ENCODE results near the gene FIGNL1. TPM values are rescaled to one million over a fixed set of nuclear protein-coding genes. Genes with fewer than 3 reads are reported as not detected.

The FIGNL1 gene
- total and polyA plus RNA-seq, 11 donors: 1.9 to 5.8 (median 3.8) TPM

GRCh38 chr7:50399206-50399605 lies 50.9 kb downstream of the FIGNL1 start:
- no peak for ATAC-seq
- 81 to 90% (median 82%) methylated on average over 1 of the region's 1 CpG for WGBS, 4 donors
- DNase-seq: no peak
- peaks cover 0 to 39% (median 0%) of the 10 kb centered on the region in 9 donors for H3K36me3 ChIP-seq
- no peaks in the 10 kb centered on the region for H3K9me3 ChIP-seq
- peaks cover 0 to 56% (median 23%) of the 10 kb centered on the region in 9 donors for H3K27me3 ChIP-seq
- intact Hi-C loops (cut with DNase I): no loop called here
- no peak overlapping the region for H3K4me3 ChIP-seq
- H3K27ac ChIP-seq: no peak overlapping the region
- TF ChIP-seq POLR2A (IDR thresholded peaks at IDR 0.05) (no peak), CTCF (IDR thresholded peaks at IDR 0.05) (no peak)
- H3K4me1 ChIP-seq: peaks cover 0 to 27% (median 0%) of the 10 kb centered on the region in 12 donors

GRCh38 chr7:50397971-50398324 lies 52.2 kb downstream of the FIGNL1 start:
- H3K4me3 ChIP-seq: no peak overlapping the region
- H3K4me1 ChIP-seq: peaks cover 0 to 34% (median 0%) of the 10 kb centered on the region in 12 donors
- ATAC-seq (no peak), DNase-seq (no peak)
- TF ChIP-seq POLR2A (IDR thresholded peaks at IDR 0.05): no peak
- no peak for TF ChIP-seq CTCF (IDR thresholded peaks at IDR 0.05)
- intact Hi-C loops (cut with DNase I): no loop called here
- H3K27ac ChIP-seq: no peak overlapping the region
- H3K36me3 ChIP-seq: peaks cover 0 to 44% (median 0%) of the 10 kb centered on the region in 9 donors
- WGBS, 4 donors: 67 to 81% (median 74%) methylated on average over 1 of the region's 1 CpG
- no peaks in the 10 kb centered on the region for H3K9me3 ChIP-seq
- peaks cover 0 to 53% (median 23%) of the 10 kb centered on the region in 9 donors for H3K27me3 ChIP-seq

- intact Hi-C loops (cut with DNase I): no loop called here
- Histone ChIP-seq H3K27me3 (peaks cover 0 to 48% (median 19%) of the 10 kb centered on the region in 9 donors), H3K4me1 (peaks cover 0 to 38% (median 0%) of the 10 kb centered on the region in 12 donors), H3K4me3 (no peak overlapping the region), H3K9me3 (no peaks in the 10 kb centered on the region), H3K36me3 (peaks cover 0 to 45% (median 0%) of the 10 kb centered on the region in 9 donors), H3K27ac (no peak overlapping the region)
- no peak for TF ChIP-seq CTCF (IDR thresholded peaks at IDR 0.05)
- TF ChIP-seq POLR2A (IDR thresholded peaks at IDR 0.05): no peak
- DNase-seq (no peak), ATAC-seq (no peak)
- WGBS, 4 donors: 69 to 84% (median 77%) methylated on average over 2 of the region's 2 CpGs
Observed at GRCh38 chr7:50397320-50397970, 52.7 kb downstream of the FIGNL1 start.

- H3K9me3 ChIP-seq: no peaks in the 10 kb centered on the region
- peaks cover 0 to 50% (median 0%) of the 10 kb centered on the region in 9 donors for H3K36me3 ChIP-seq
- no peak for TF ChIP-seq CTCF (IDR thresholded peaks at IDR 0.05)
- no peak for TF ChIP-seq POLR2A (IDR thresholded peaks at IDR 0.05)
- intact Hi-C loops (cut with DNase I): no loop called here
- no peak for ATAC-seq
- H3K27ac ChIP-seq: no peak overlapping the region
- peaks cover 0 to 40% (median 0%) of the 10 kb centered on the region in 12 donors for H3K4me1 ChIP-seq
- peaks cover 0 to 48% (median 19%) of the 10 kb centered on the region in 9 donors for H3K27me3 ChIP-seq
- WGBS, 4 donors: 85 to 86% (median 86%) methylated on average over 2 of the region's 2 CpGs
- H3K4me3 ChIP-seq: no peak overlapping the region
- no peak for DNase-seq
Observed at GRCh38 chr7:50396856-50397255, 53.3 kb downstream of the FIGNL1 start.
